CD14-positive monocyte (primary cell): Measurements from ENCODE around the gene SLC10A4. TPM values are rescaled to one million over a fixed set of nuclear protein-coding genes. Genes with fewer than 3 reads are reported as not detected.

Experiments used
- DNase-seq, 3 donors: peaks; one replicate each; pipeline ENCODE4 v3.0.0-alpha.2; 2011 to 2022
- H2AFZ ChIP-seq: 2 replicates; pipeline ENCODE4 v1.6.0; 2012; ENCODE audit warnings: mild to moderate bottlenecking, low read depth, low read length, inconsistent platforms; ENCODE audit not compliant: insufficient read depth, poor library complexity, severe bottlenecking
- H3K27ac ChIP-seq, 2 donors: 1 replicate in 1 of 2; 2 replicates in 1 of 2; pipeline ENCODE4 v1.5.1; 2012 to 2013; ENCODE audit warnings: low read length in 2 of 2, control low read depth in 1 of 2, inconsistent platforms in 1 of 2, low read depth in 1 of 2, mild to moderate bottlenecking in 1 of 2
- H3K27me3 ChIP-seq, 2 donors: one replicate each; pipeline versions ENCODE4 v1.6.0 to v1.6.1; 2011 to 2013; ENCODE audit warnings: low read length in 2 of 2; ENCODE audit not compliant: control insufficient read depth in 2 of 2, insufficient read depth in 2 of 2
- H3K36me3 ChIP-seq, 2 donors: replicated peaks in 1 of 2; 1 replicate in 1 of 2; 2 replicates in 1 of 2; pipeline versions ENCODE4 v1.5.1 to v1.6.1; 2012 to 2013; ENCODE audit warnings: low read length in 2 of 2, control low read depth in 1 of 2, inconsistent platforms in 1 of 2, mild to moderate bottlenecking in 1 of 2; ENCODE audit not compliant: insufficient read depth in 2 of 2, control insufficient read depth in 1 of 2
- H3K4me1 ChIP-seq, 2 donors: 1 replicate in 1 of 2; 2 replicates in 1 of 2; pipeline versions ENCODE4 v1.5.1 to v1.6.1; 2012 to 2013; ENCODE audit warnings: low read length in 2 of 2, control low read depth in 1 of 2, inconsistent platforms in 1 of 2, mild to moderate bottlenecking in 1 of 2, moderate library complexity in 1 of 2; ENCODE audit not compliant: insufficient read depth in 2 of 2, control insufficient read depth in 1 of 2
- H3K4me2 ChIP-seq: replicated peaks from 2 replicates; pipeline ENCODE3; 2012; ENCODE audit warnings: low read length, moderate library complexity, mild to moderate bottlenecking; ENCODE audit not compliant: poor library complexity, severe bottlenecking; ENCODE audit errors: extremely low read depth
- H3K4me3 ChIP-seq, 3 experiments: fragments of 200-600 bp in 1 of 3; sonication (generic) in 1 of 3; replicated peaks in 1 of 3; 1 replicate in 2 of 3; 2 replicates in 1 of 3; pipeline ENCODE4 v1.5.1; 2011 to 2013; ENCODE audit warnings: low read length in 3 of 3, mild to moderate bottlenecking in 3 of 3, control low read depth in 2 of 3, low read depth in 2 of 3, inconsistent platforms in 1 of 3, moderate library complexity in 1 of 3
- H3K79me2 ChIP-seq: 2 replicates; pipeline ENCODE4 v1.6.0; 2012; ENCODE audit warnings: mild to moderate bottlenecking, control low read depth, inconsistent platforms, low read length, moderate library complexity; ENCODE audit not compliant: insufficient read depth
- H3K9ac ChIP-seq: 2 replicates; pipeline ENCODE4 v1.6.0; 2017; ENCODE audit warnings: low read length, mild to moderate bottlenecking; ENCODE audit not compliant: insufficient read depth, poor library complexity, severe bottlenecking
- H3K9me3 ChIP-seq, 2 donors: replicated peaks in 1 of 2; 1 replicate in 1 of 2; 2 replicates in 1 of 2; pipeline versions ENCODE4 v1.5.1 to v1.6.1; 2012 to 2013; ENCODE audit warnings: low read length in 2 of 2, control low read depth in 1 of 2; ENCODE audit not compliant: control insufficient read depth in 1 of 2, insufficient read depth in 1 of 2
- H4K20me1 ChIP-seq: 2 replicates; pipeline ENCODE4 v1.6.0; 2012; ENCODE audit warnings: mild to moderate bottlenecking, low read length, control low read depth, moderate library complexity; ENCODE audit not compliant: insufficient read depth
- H3K27ac Mint-ChIP-seq, 7 donors: one replicate each; pipeline ENCODE4 v1.8.0; 2020; ENCODE audit warnings: mild to moderate bottlenecking in 7 of 7, mixed read lengths in 7 of 7, moderate library complexity in 6 of 7, inconsistent platforms in 2 of 7
- H3K27me3 Mint-ChIP-seq, 3 donors: one replicate each; pipeline ENCODE4 v1.8.0; 2021 to 2022; ENCODE audit warnings: low read depth in 3 of 3, mild to moderate bottlenecking in 3 of 3, mixed read lengths in 3 of 3, moderate library complexity in 3 of 3, inconsistent platforms in 1 of 3
- H3K36me3 Mint-ChIP-seq, 2 donors: one replicate each; pipeline ENCODE4 v1.8.0; 2020; ENCODE audit warnings: mixed read lengths in 2 of 2, inconsistent platforms in 1 of 2, mild to moderate bottlenecking in 1 of 2
- H3K4me1 Mint-ChIP-seq: one replicate; pipeline ENCODE4 v1.8.0; 2020; ENCODE audit warnings: mild to moderate bottlenecking, mixed read lengths
- H3K4me3 Mint-ChIP-seq, 2 donors: one replicate each; pipeline ENCODE4 v1.8.0; 2020; ENCODE audit warnings: mild to moderate bottlenecking in 2 of 2, mixed read lengths in 2 of 2, moderate library complexity in 1 of 2
- H3K9me3 Mint-ChIP-seq, 7 donors: one replicate each; pipeline ENCODE4 v1.8.0; 2020 to 2022; ENCODE audit warnings: mixed read lengths in 7 of 7, mild to moderate bottlenecking in 6 of 7, moderate library complexity in 6 of 7, inconsistent platforms in 2 of 7
- WGBS: methylation state at CpG from one replicate; pipeline ENCODE4 v1.1.5; 2013; ENCODE audit warnings: missing lambda C conversion rate; ENCODE audit not compliant: insufficient coverage; 5-methylcytosine and 5-hydroxymethylcytosine counted together
- intact Hi-C, 2 donors: fragments of 100-400 bp; cut with micrococcal nuclease; formaldehyde crosslinking; loops; one replicate each; pipeline versions ENCODE4 v1.15.0 to v1.15.1; 2023
- polyA plus RNA-seq, 3 donors: library from polyadenylated mRNA; depleted of rRNA in 1 of 3; unstranded in 2 of 3; stranded (reverse) in 1 of 3; fragments of 300-500 nt in 2 of 3; fragments of >200 nt in 1 of 3; fragmentation: Illumina TruSeq in 2 of 3; gene quantifications; 1 replicate in 2 of 3; 2 replicates in 1 of 3; pipeline ENCODE4 v1.2.3, GENCODE V29; 2012 to 2021
- TF ChIP-seq, protein P1 (sequence below): fragments of 200-600 bp; IDR thresholded peaks from one replicate; pipeline ENCODE4 v1.8.0; 2022; ENCODE audit warnings: antibody characterized with exemption, mild to moderate bottlenecking

SLC10A4 gene
- polyA plus RNA-seq, 3 donors = not detected

DNA sequence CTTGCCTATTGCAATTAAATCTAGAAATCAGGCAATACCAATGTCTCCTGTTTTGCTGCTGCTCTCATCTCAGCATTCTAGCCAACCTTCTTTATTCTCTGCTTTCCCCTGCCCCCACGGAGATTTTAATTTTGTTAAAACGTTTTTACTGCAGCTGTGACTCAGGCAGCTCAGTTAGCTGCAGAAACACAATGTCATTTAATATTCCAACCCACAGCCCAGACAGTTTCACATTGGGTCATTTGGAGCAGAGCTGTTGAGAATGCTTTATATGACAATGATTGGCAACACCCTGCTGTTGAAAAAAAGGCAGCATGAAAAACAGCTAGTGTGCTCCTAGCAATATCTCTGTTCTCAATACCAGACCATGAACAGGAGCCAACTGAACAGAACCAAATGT, 12.6 kb upstream of the SLC10A4 start:
- no peaks in the 10 kb centered on the region for H4K20me1 ChIP-seq
- no peaks in the 10 kb centered on the region for H3K4me1 Mint-ChIP-seq
- H3K79me2 ChIP-seq = no peaks in the 10 kb centered on the region
- H3K9ac ChIP-seq = no peak overlapping the region
- no peak overlapping the region for H3K27ac Mint-ChIP-seq
- TF ChIP-seq, protein P1, sequence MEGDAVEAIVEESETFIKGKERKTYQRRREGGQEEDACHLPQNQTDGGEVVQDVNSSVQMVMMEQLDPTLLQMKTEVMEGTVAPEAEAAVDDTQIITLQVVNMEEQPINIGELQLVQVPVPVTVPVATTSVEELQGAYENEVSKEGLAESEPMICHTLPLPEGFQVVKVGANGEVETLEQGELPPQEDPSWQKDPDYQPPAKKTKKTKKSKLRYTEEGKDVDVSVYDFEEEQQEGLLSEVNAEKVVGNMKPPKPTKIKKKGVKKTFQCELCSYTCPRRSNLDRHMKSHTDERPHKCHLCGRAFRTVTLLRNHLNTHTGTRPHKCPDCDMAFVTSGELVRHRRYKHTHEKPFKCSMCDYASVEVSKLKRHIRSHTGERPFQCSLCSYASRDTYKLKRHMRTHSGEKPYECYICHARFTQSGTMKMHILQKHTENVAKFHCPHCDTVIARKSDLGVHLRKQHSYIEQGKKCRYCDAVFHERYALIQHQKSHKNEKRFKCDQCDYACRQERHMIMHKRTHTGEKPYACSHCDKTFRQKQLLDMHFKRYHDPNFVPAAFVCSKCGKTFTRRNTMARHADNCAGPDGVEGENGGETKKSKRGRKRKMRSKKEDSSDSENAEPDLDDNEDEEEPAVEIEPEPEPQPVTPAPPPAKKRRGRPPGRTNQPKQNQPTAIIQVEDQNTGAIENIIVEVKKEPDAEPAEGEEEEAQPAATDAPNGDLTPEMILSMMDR = no peak
- no peak for DNase-seq
- H3K27me3 ChIP-seq = no peaks in the 10 kb centered on the region
- peaks cover 0 to 4% (median 1%) of the 10 kb centered on the region in 7 donors for H3K9me3 Mint-ChIP-seq
- no peak overlapping the region for H3K4me3 Mint-ChIP-seq
- H3K36me3 ChIP-seq = no peaks in the 10 kb centered on the region
- H2AFZ ChIP-seq = no peak overlapping the region
- H3K27ac ChIP-seq = no peak overlapping the region
- no peaks in the 10 kb centered on the region for H3K36me3 Mint-ChIP-seq
- intact Hi-C loops = no loop called here
- no peak overlapping the region for H3K4me3 ChIP-seq
- H3K27me3 Mint-ChIP-seq = peaks cover 6 to 7% (median 6%) of the 10 kb centered on the region in 3 donors
- H3K4me1 ChIP-seq = no peaks in the 10 kb centered on the region
- WGBS = 100% methylated on average over 1 of the region's 2 CpGs
- H3K9me3 ChIP-seq = no peaks in the 10 kb centered on the region
- H3K4me2 ChIP-seq = no peak overlapping the region

- Mint-ChIP-seq H3K36me3 (no peaks in the 10 kb centered on the region), H3K27me3 (peaks cover 4 to 6% (median 6%) of the 10 kb centered on the region in 3 donors), H3K27ac (no peak overlapping the region), H3K4me3 (no peak overlapping the region), H3K9me3 (peaks cover 0 to 4% (median 1%) of the 10 kb centered on the region in 7 donors), H3K4me1 (peaks cover 3% of the 10 kb centered on the region)
- Histone ChIP-seq H3K9ac (no peak overlapping the region), H3K27ac (no peak overlapping the region), H3K9me3 (no peaks in the 10 kb centered on the region), H3K4me1 (no peaks in the 10 kb centered on the region), H3K27me3 (no peaks in the 10 kb centered on the region), H2AFZ (no peak overlapping the region), H3K36me3 (no peaks in the 10 kb centered on the region), H3K4me2 (no peak overlapping the region), H4K20me1 (no peaks in the 10 kb centered on the region), H3K79me2 (no peaks in the 10 kb centered on the region), H3K4me3 (no peak overlapping the region)
- TF ChIP-seq, protein P1 = no peak
- WGBS = no CpG with 5 or more reads among the region's 1 CpG
- no peak for DNase-seq
- intact Hi-C loops = no loop called here
Measured at GRCh38 chr4:48472794-48473193, 10.3 kb upstream of the SLC10A4 start.
